COLO668 (cell line): ENCODE measurements around the gene KCNJ1.

ENCODE experiments used
- DNase-seq: peaks from one replicate; lab custom pipeline; 2025; ENCODE audit not compliant: unreplicated experiment; lab: John Stamatoyannopoulos, UW

The KCNJ1 gene

DNA sequence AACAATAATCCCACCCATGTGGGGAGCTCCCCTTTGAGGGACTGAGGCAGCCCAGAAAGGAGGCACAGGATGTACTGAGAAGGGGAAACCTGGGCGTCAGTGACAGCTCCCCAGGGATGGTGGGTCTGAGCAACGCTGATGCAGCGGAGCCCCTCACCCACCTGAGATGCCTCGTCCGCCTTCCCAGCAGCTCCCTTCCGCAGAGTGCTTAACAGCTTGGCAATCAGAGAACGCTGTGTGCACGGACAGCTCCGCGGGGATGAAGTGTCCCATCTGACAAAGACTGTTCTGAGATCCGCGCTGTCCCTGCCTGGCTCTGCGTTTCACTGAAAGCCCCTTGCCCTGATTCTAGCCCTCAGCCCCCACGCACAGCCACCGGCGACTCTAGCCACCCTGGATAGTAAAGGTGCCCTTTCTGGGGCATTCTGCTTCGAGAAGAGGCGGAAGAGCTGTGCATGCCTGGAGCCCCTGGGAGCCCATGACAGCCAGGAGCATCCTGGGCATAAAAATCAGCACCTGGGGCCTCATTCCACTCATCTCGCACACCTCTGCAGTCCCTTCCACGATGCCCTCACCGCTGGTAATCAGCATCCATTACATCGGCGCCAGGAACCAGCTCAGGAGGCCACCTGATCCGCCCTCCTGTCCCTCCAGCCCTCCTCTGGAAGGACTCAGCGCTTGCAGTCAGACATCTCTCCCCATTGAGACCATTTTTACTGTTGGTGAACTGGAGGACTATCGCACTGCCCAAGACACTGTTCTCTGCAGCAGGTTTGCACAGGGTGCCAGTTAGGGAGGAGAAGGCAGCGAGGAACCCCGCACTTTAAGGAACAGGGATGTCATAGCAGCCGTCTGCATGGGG is 34.8 kb upstream of the KCNJ1 start:
- DNase-seq: no peak

DNA sequence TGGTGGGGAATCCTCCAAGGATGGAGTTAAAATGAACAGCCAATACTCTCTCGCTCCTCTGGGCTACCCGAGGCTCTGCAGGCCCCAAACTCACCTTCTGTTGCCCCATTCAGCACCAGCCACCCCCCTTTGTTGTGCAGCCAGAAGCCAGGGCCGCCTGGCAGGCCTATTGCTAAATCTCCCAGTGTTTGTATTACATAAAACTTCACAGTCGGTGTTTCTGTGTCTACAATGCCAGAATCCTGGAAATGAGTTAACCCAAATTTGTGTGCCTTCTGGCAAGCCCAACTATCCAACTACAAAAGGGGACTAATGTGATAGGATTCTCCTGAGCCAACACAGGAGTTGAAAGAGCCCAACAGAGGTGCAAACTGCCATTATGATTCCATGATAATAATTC is 33.4 kb upstream of the KCNJ1 start:
- DNase-seq: no peak

DNA sequence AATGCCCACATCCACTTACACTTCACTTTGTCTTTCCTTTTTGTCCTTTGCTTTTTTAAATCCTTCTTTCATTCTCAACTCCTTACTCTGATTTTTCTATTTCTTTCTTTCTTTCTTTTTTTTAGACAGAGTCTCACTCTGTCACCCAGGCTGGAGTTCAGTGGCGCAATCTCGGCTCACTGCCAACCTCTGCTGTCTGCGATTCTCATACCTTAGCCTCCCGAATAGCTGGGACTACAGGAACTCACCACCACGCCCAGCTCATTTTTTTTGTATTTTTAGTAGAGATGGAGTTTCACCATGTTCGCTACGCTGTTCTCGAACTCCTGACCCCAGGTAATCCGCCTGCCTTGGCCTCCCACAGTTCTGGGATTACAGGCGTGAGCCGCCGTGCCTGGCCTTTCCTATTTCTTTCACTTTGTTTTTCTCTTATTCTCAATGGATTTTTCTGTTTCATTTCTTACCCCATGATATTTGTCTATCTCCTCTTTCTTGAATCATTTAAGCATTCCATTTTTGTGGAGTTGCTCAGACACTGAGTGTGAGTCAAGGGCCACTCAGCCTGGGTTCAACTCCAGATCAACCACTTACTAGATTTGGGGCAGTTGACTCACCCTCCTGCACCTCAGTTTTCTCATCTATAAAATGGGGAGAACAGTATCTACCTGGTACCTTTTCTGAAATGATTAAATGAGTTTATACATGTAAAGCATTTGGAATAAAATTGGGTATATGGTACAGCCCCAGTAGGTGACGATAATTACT is 31.7 kb upstream of the KCNJ1 start:
- no peak for DNase-seq

DNA sequence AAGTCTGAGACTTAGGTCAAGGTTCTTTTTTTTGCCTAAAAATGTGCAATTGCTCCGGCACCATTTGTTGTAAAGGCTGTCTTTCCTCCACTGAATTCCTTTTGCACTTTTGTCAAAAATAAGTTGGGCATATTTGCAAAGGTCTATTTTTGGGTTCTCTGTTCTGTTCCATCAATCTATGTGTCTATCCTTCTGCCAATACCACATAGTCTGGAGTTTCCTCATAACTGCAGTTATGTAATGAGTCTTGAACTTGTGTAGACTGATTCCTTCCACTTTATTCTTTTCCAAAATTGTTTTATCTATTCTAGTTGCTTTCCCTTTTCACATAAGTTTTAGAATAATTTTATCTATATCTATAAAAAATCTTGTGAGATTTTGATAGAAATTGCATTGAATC is 30.7 kb upstream of the KCNJ1 start:
- no peak for DNase-seq

- no peak for DNase-seq
Observed at GRCh38 chr11:128896356-128896755, 29.3 kb upstream of the KCNJ1 start.

GRCh38 chr11:128895526-128895925 is 28.4 kb upstream of the KCNJ1 start:
- DNase-seq: no peak

DNA sequence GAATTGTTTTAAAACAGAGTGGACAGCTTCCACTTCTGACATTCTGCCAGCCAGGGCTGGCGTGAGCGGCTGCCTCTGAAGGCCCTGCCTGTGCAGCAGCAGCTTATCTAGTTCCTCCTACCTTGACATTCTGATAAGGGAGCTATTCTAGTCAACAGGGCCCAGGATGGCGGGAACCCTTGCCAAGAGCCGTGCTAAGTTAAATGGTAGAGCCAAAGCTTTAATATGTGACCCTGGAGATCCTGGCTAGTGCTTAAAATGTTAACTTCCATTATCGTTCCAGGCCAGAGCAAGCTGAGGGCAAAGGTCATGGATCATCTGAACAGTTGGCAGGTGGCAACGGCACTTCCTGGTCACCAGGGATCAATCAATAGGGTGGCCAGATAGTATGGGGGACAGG is 27.6 kb upstream of the KCNJ1 start:
- DNase-seq: no peak

DNA sequence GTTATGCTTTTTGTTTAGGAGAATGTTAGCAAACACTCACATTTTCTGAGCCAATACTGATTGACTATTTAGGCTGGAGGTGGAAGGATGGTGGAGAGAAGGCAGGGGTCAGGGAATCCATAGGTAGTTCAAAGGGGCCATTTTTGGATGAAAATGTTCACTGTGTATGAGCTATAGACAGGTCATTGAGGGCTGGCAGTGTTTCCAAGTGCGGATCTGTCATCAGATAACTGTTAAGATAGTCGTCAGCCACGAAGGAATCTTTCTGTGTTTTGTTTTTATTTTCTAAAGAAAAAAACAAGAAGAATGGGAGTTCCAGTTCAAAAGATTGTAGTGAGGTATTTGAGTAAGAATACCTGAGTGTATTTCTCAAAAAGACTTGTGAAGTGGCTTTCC is 27.2 kb upstream of the KCNJ1 start:
- no peak for DNase-seq

- DNase-seq: no peak
Observed at GRCh38 chr11:128893578-128894285, 26.6 kb upstream of the KCNJ1 start.

DNA sequence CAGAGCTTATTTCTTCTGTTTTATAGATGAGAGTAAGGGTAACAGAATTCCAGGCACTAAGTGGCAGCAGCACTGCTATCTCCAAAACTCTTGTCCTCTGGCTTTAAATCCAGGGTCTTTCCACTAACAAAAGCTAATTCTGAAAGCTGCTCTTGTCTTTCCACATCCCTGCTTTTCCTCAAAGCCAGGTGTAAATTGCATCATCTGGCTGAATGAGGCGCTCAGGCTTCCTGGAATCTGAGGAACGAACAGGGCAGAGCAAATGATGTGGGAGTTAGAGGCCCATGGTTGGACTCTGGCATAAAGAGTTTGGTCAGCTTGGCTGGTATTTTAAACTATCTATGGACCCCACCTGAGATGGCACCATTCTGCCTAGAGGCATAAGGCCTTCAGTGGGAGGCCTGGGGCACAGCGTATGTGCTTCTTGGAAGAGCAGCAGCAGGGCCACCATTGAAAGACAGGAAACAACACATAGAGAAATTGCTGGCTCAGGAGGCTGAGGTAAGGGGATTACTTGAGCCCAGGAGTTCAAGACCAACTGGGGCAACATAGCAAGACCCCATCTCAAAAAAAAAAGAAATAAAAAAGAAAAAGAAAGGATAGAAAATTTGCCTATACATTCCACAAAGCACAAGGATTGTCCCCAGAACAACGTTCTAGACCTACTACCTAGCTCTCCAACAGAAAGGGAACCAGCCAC is 25.9 kb upstream of the KCNJ1 start:
- no peak for DNase-seq

GRCh38 chr11:128891913-128892398 is 24.9 kb upstream of the KCNJ1 start:
- no peak for DNase-seq

DNA sequence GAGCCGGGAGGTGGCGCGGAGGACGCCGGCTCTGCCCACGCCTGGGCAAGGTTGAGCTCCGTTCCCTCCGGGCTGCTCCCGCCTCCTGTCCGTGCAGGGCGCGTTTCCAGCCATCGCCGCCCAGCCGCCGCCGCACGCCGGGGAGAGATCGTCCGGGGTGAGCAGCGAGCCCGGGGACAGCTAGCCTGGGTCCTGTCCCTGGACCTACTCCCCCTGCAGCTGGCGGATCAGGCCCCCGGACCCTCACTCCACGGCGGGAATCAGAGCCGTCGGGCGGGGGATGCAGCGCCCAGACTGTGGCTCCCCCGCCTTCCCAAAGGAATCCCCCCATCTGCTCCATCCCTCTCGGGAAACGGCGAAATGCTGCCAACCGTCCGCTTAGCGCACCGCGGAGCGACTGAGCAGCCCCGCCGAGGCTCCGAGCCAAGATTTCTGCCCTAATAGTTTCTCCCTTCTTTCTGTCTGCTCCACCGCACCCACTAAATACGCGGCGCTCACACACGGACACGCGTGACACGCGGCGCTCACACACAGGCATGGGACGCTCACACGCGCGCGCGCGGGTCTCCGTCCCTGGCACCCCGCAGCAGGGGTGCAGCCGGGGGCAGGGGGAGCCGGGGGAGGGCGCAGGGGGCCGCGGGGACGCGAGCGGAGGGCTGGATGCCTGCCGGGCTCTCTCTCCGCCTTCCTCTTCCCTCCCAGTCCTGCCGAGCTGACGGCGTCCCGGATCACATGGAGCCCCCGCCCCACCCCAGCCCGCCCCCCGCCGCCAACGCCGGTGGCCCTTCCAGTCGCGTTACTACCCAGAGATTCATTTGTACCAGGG is 23.7 kb upstream of the KCNJ1 start, which contains the start of gene KCNJ5:
Gene KCNJ5, plus strand, starts transcription at position 814 of the 826 bp plus-strand sequence. CDS start 19,918 bp downstream, outside the sequence.
- DNase-seq: peak; percentile 54

DNA sequence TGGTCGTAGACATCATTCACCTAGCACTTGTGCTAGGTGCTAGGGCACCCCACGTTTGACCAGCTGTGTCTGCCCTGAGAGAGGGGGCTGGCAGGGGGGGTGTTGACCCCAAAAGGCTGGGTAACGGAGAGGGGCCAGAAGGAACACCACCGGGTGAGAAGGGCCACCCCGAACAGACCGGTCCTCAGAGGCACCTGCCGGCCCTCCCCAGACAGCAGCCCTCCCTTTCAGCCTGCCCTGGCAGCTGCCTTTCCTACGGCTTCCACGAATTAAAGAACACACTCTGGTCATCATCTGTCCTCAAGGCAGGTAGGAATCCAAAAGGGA is 23.1 kb upstream of the KCNJ1 start:
- DNase-seq: no peak

DNA sequence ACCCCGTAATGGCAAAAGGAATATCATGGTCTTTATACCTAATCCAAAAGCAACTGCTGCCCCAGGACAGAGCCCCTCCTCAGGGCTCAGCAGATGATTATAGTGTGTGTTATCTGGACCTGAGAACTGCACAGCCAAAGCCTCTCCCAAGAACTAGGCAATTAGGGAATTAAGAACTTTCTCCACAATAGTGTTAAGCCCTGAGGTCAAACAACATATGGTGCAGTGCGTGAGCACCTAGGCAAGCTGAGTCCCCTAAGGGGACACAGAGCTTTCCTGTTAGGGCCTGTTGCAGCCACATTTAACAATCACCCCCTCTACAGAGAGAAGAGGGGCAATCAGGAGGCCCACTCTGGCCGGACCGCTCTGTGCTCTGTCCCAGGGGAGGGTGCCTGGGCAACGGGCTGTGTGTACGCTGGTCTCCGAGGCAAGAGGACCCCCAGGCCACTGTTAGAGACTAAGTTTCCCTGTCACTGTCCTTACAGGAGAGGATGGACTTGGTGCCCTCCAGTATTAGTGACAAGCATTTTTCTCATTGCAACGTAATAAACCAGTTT is 22.6 kb upstream of the KCNJ1 start:
- no peak for DNase-seq

- no peak for DNase-seq
Observed at GRCh38 chr11:128888034-128888985, 21.2 kb upstream of the KCNJ1 start.

- peak; percentile 29 for DNase-seq
Observed at GRCh38 chr11:128886406-128887124, 19.5 kb upstream of the KCNJ1 start.

DNA sequence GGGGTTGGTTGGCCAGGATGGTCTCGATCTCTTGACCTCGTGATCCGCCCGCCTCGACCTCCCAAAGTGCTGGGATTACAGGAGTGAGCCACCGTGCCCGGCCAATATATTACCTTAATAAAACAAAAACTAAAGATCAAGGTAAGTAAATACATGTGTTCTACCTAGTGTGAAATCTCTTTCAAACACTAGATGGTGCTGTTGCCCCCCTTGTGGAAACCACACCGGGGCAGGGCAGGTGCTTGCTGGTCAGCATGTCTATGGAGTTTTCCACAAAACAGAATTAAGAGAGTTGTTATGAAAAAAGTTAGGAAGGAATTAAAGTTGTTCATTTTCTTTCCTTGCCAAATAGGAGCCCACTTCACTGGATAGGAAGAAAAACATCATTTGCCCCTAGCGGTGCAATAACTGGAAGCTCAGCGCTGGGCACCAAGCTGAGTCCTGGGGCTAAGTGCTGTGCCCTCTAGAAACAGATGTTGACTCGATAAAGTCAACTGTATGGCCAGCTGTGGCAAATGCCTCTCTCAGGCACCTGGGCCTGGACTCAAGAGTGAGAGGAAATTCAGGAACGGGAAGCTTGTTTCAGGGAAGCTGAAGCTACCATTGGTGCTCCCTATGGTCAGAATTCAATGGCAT is 17.7 kb upstream of the KCNJ1 start:
- peak; percentile 56 for DNase-seq

DNA sequence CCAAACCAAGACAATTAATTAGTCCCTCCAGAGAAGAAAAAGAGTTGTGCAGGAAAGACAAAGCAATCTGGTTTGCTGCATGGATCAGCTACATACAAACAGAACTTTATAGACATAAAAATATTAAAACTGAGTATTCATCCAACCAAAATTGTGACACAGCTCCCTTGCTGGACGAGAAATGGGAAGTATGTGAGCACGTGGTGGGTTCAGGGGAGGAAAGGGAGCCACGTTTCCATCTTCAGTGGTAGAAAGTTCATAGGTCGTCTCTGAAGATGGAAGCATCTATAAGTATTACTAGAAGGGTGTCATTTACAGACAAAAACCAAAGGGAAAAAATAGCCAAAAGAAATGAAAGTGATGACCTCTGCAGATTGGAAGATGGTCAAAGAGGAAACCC is 17.0 kb upstream of the KCNJ1 start:
- DNase-seq: no peak
